Nephron (organoid): ENCODE data around the gene PRND.

Experiments
- H3K27ac Mint-ChIP-seq, 3 experiments: 2 replicates each; pipeline ENCODE4 v1.8.0; 2020; ENCODE audit warnings: mixed read lengths in 3 of 3, mild to moderate bottlenecking in 2 of 3, moderate library complexity in 1 of 3
- H3K27me3 Mint-ChIP-seq: 2 replicates; pipeline ENCODE4 v1.8.0; 2021; ENCODE audit warnings: low read depth, mild to moderate bottlenecking, moderate library complexity, mixed read lengths
- H3K36me3 Mint-ChIP-seq: 2 replicates; pipeline ENCODE4 v1.8.0; 2020; ENCODE audit warnings: low read depth, mixed read lengths
- H3K4me1 Mint-ChIP-seq: 2 replicates; pipeline ENCODE4 v1.8.0; 2020; ENCODE audit warnings: mixed read lengths
- H3K4me3 Mint-ChIP-seq, 3 experiments: 2 replicates each; pipeline ENCODE4 v1.8.0; 2020; ENCODE audit warnings: mild to moderate bottlenecking in 3 of 3, mixed read lengths in 3 of 3, moderate library complexity in 2 of 3
- H3K9me3 Mint-ChIP-seq: 2 replicates; pipeline ENCODE4 v1.8.0; 2020; ENCODE audit warnings: mixed read lengths
- TF ChIP-seq, protein P1 (sequence below), 3 experiments: fragments of 200-600 bp; sonication (generic); IDR thresholded peaks; one replicate each; pipeline ENCODE4 v1.5.0; 2021; ENCODE audit warnings: antibody characterized with exemption in 3 of 3; ENCODE audit not compliant: unreplicated experiment in 3 of 3

Gene PRND, protein sequence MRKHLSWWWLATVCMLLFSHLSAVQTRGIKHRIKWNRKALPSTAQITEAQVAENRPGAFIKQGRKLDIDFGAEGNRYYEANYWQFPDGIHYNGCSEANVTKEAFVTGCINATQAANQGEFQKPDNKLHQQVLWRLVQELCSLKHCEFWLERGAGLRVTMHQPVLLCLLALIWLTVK

DNA sequence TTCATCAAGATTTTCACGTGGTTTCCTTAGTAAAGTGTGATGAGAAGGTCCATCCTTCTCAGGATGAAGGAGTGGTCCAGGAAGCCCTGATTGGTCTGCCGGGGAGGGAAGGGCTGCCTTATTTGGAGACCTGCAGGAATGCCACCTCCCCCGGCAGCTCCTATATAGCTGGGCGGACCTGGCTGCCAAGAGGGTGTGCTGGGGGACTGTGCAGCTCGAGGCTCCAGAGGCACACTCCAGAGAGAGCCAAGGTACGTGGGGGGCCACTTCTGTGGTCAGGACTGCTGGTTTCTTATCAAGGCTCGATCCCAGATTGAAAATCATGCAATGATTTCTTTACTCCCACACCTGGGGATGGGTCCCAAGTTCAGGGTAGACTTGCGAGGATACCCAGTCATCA is at the start of gene PRND:
TSS of gene PRND (plus strand) at position 191 of the 400 bp plus-strand sequence. CDS start 2,643 bp downstream, outside the sequence.
- Mint-ChIP-seq H3K36me3 (no peaks in the 10 kb centered on the region), H3K4me3 (peak within 1 kb of the TSS in 1 of 3 experiments; percentile 35), H3K4me1 (peaks cover 14% of the 10 kb centered on the region), H3K27me3 (peaks cover 29% of the 10 kb centered on the region), H3K27ac (no peak within 1 kb of the TSS), H3K9me3 (no peaks in the 10 kb centered on the region)
- TF ChIP-seq, protein P1, sequence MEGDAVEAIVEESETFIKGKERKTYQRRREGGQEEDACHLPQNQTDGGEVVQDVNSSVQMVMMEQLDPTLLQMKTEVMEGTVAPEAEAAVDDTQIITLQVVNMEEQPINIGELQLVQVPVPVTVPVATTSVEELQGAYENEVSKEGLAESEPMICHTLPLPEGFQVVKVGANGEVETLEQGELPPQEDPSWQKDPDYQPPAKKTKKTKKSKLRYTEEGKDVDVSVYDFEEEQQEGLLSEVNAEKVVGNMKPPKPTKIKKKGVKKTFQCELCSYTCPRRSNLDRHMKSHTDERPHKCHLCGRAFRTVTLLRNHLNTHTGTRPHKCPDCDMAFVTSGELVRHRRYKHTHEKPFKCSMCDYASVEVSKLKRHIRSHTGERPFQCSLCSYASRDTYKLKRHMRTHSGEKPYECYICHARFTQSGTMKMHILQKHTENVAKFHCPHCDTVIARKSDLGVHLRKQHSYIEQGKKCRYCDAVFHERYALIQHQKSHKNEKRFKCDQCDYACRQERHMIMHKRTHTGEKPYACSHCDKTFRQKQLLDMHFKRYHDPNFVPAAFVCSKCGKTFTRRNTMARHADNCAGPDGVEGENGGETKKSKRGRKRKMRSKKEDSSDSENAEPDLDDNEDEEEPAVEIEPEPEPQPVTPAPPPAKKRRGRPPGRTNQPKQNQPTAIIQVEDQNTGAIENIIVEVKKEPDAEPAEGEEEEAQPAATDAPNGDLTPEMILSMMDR (IDR thresholded peaks at IDR 0.05; ENCODE audit: unreplicated experiment in 3 of 3): no peak

DNA sequence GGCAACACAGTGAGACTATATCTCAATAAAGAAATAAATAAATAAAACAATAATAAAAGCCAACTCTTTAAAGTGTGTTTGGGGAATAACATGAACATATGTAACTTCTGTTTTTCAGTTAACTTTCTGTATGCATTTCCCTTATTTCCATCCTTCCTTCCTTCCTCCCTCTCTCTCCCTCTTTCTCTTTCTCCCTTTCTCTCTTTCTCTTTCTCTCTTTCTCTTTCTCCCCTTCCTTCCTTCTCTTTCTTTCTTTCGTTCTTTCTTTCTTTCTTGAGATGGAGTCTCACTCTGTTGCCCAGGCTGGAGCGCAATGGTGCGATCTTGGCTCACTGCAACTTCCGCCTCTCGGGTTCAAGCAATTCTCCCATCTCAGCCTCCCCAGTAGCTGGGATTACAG is 48.8 kb upstream of the PRND start:
- H3K4me3 Mint-ChIP-seq: no peak overlapping the region
- H3K36me3 Mint-ChIP-seq: no peaks in the 10 kb centered on the region
- peaks cover 19% of the 10 kb centered on the region for H3K27me3 Mint-ChIP-seq
- no peaks in the 10 kb centered on the region for H3K4me1 Mint-ChIP-seq
- H3K9me3 Mint-ChIP-seq: no peaks in the 10 kb centered on the region
- H3K27ac Mint-ChIP-seq: no peak overlapping the region
- TF ChIP-seq, protein P1 (IDR thresholded peaks at IDR 0.05; ENCODE audit: unreplicated experiment in 3 of 3): no peak

DNA sequence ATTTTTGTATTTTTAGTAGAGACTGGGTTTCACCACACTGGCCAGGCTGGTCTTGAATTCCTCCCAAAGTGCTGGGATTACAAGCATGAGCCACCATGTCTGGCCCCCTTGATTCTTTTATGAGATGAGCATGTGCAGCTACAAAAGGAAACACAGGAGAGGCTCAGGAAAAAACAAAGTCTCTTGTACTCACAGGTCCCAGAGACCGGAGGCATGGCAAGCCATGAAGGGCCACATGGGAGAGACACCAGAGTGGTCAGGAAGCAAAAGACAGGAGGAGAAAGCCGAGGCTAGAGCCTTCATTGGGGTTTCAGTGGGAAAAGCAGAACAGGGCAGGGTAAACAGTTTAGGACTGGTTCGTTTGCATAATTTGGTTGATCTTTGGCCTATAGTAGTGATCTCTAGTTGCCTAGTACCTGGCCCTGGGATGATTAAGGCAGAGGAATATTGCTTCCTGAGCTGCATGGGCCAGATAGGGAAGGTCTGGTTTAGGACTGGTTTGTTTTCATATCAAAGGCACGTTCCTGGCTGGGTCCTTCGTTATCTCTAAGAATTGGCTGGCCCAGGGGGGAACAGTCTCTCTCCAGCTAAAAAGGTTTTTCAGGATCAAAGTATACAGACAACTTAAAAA is 48.2 kb upstream of the PRND start:
- Mint-ChIP-seq H3K9me3 (no peaks in the 10 kb centered on the region), H3K27me3 (peaks cover 24% of the 10 kb centered on the region), H3K27ac (no peak overlapping the region), H3K4me1 (no peaks in the 10 kb centered on the region), H3K4me3 (no peak overlapping the region), H3K36me3 (no peaks in the 10 kb centered on the region)
- TF ChIP-seq, protein P1 (IDR thresholded peaks at IDR 0.05; ENCODE audit: unreplicated experiment in 3 of 3): no peak

DNA sequence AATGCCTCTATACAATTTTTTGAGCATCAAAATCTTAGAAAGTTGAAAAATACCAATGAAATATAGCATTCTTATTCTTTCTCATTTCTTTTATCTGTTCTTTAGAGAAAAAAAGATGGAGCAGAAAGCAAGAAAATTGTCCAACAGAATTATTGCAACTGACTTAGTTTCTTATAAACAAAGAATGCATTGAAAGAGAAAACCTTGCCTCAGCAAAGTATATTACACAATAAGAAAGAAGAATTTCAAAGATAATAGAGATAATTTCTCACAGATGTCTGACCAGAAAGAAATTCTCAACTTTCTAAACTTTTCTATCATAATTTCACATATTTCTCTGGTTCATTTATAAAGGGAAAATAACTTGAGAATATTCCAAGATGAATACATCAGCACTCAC is 47.0 kb upstream of the PRND start:
- no peaks in the 10 kb centered on the region for H3K36me3 Mint-ChIP-seq
- no peaks in the 10 kb centered on the region for H3K4me1 Mint-ChIP-seq
- no peaks in the 10 kb centered on the region for H3K9me3 Mint-ChIP-seq
- TF ChIP-seq, protein P1 (IDR thresholded peaks at IDR 0.05; ENCODE audit: unreplicated experiment in 3 of 3): no peak
- H3K27ac Mint-ChIP-seq: no peak overlapping the region
- peaks cover 35% of the 10 kb centered on the region for H3K27me3 Mint-ChIP-seq
- H3K4me3 Mint-ChIP-seq: no peak overlapping the region

DNA sequence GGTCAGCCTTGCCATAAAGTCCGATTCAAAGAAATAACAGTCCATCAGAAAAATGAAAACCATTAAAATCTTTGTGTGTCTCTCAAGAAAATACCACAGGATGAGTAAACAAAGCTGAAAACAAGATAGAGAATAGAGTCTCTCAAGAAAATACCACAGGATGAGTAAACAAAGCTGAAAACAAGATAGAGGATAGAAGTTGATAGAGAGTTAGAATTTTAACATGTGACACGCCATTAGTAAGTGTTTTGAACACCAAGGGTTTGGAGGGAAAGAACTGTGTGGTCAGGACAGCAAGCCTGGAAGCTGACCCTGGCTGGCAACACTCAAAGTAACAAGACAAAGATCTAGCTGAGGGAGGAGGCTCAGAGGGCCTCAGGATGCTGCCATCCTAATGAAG is 43.9 kb upstream of the PRND start:
- TF ChIP-seq, protein P1 (IDR thresholded peaks at IDR 0.05; ENCODE audit: unreplicated experiment in 3 of 3): no peak
- Mint-ChIP-seq H3K36me3 (no peaks in the 10 kb centered on the region), H3K4me1 (peaks cover 5% of the 10 kb centered on the region), H3K27ac (no peak overlapping the region), H3K27me3 (peaks cover 47% of the 10 kb centered on the region), H3K4me3 (no peak overlapping the region), H3K9me3 (no peaks in the 10 kb centered on the region)

DNA sequence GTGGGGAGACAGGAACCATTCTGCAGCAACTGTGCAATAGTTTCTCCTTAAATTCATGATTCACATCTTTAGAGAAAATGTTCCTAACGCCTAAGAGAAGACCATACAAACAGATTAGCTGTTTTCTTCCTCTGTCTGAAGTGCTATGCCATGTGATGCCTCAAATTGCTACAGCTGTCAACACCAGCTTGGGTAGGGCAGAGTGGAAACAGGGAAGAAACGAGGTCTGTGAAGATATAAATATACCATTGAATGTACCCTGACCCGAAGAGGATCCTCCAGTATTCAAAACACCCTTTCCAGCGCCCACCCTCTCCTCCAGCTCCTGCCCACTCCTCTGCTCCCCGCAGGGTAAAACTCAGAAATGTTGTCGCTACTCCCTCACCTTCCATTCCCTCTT is 40.3 kb upstream of the PRND start:
- Mint-ChIP-seq H3K4me1 (peaks cover 13% of the 10 kb centered on the region), H3K9me3 (no peaks in the 10 kb centered on the region), H3K36me3 (no peaks in the 10 kb centered on the region), H3K27me3 (peaks cover 68% of the 10 kb centered on the region), H3K4me3 (no peak overlapping the region), H3K27ac (no peak overlapping the region)
- TF ChIP-seq, protein P1 (IDR thresholded peaks at IDR 0.05; ENCODE audit: unreplicated experiment in 3 of 3): no peak
